ENCODE measurements around the gene L3MBTL2.
"Not testable (repeated sequence)": the region's sequence is repeated elsewhere in the genome, so short reads cannot be mapped to it uniquely, and the experiment has no call there.

L3MBTL2 gene

DNA sequence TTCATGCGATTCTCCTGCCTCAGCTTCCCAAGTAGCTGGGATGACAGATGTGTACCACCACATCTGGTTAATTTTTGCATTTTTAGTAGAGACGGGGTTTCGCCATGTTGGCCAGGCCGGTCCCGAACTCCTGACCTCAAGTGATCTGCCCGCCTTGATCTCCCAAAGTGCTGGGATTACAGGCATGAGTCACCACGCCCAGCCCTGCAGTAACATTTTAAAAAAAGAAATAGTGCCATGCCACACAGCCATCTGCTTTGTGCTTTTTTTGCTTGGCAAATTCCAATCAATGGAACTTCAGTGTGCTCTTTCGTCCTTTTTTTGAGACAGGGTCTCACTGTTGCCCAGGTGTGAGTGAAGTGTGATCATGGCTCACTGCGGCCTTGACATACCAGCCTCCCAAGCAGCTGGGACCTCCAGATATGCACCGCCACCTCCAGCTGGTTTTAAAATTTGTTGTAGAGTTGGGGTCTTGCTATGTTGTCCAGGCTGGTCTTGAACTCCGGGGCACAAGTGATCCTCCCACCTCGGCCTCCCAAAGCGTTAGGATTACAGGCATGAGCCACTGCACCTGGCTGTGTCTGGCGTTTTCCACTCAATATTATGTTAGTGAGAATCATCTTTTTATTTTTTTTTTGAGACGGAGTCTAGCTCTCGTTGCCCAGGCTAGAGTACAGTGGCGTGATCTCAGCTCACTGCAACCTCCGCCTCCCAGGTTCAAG is 37.4 kb downstream of the L3MBTL2 start:
- DNase-seq: no peak

DNA sequence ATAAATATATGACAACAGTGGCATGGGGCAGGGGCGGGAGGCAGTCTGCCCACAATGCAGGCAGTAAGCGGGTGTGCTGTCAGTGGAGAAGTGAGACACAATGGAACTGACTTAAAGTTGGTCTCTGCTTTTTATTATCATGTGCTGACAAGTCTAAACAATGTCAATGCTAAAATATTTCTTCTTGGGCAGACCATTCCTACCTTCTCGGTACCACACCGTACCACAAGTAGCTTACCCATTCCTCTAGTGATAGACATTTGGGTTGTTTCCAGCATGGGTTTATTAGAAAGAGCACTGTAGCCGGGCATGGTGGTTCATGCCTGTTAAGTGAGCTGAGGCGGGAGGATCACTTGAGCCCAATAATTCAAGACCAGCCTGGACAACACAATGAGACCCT is 38.2 kb downstream of the L3MBTL2 start:
- no peak for DNase-seq

DNA sequence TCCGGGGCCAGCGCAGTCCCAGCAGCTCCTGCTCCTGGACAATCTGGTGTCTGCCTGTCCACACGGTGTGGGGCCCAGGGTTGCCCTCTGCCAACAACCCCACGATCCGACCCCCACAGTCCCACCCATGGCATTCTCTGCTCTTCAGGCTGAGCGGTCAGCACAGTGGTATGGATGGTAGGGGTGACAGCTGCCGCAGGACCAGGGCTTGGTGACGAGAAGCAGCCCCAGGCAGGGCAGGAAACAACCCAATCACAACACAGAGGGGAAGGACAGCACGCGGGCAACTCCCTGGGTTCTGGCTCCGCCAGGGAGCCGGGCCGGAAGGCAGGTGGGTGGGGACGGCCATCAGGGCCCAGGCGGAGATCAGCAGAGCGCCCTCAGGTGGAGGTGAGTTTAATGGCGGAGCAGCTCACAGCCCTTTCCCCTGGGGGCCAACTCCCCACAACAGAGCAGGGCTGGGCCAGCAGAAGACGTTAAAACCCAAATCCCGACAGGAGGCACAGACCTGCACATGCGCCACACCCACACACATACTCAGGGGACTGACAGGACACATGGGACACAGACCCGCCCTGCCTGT is 40.9 kb downstream of the L3MBTL2 start:
- DNase-seq: no peak

DNA sequence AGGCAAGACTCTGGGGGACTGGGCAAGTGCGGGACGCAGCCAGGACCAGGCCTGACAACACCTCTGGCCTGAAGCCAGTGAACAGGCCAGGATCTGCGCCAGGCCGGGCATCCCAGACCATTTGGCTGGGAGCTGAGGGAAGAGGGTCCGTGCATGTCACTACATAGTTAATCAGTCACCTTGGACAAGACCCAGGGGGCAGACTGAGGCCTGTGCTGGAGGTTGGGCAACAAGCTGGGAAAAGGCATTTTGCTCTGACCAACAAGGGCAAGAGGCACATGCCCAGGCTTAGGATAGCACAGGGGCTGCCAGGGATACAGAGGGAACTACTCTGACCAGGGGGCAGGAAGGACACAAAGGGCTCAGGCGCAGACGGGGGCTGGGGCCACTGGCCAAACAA is 42.6 kb downstream of the L3MBTL2 start:
- no peak for DNase-seq

DNA sequence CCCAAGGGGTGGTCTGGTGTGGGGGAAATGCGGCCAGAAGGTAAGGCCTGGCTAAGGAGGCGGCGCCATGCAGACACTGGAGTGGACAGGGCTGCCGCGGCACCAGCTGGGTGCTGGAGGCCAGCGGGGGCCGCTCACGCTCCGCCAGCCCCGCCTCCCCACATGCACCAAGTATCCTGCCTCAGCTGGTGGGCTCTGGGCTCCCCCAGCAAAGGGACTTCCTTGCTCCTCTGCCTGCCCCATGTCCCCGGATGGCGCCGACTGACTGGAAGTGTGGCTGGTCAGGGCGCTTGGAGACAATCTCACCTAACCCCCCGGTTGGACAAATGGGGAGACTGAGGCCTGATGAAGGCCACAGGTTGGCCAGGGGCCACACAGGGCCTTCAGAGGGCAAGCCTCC is 43.2 kb downstream of the L3MBTL2 start:
- DNase-seq: no peak

DNA sequence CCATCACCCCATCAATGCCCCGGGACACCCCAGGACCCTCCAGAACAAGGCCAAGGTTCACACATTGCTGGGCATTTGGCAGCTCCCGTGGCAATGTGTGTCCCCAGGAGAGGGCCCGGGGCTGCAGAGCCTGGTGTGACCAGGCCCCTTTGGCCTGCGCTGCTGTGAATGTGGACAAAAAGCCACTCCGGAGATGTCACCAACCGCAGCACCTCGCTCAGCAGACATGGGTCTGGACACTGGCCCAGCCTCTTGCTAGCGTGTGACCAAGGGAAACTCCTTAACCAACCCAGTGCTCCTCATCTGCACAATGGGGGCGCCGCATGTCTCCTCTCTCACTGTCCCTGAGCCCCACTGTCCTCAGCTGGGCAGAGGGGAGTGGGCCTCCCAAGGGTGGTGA is 43.6 kb downstream of the L3MBTL2 start:
- DNase-seq: no peak

DNA sequence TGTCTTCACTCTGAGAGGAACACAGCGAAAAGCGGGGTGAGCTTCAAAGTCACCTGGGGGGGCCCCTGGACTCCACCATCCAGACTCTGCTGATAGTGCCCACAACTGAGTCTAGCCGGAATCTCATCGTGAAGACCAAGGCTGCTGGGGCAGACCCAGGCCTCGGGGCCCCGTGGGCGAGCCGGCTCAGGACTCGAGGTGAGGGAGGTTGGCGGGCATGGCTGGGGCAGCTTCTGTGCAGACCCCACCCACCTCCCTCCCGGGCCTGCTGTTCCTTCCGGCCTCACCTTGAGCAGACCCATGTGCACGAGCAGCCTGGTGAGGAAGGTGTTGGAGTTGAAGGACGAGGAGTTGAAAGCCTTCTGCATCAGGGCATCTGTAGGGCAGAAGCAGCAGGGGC is 44.3 kb downstream of the L3MBTL2 start:
- DNase-seq: no peak

DNA sequence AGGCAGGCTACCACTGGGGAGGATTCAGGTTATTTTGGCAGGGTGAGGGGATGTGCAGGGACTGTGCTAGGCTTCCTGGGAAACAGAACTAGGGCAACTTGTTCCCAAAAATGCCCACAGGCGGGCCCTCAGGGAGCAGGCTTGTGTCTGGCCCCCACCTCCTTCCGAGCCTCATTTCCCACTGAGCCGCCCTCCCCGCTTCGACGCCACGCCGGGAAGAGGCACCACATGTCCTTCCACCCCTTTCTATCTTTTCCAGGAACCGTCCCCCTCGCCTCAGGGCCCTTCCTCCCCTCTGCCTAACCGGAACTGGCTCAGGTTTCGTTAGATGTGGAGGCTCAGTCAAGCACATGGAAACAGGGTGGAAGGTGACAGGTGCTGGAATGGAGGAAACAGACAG is 45.0 kb downstream of the L3MBTL2 start:
- DNase-seq: no peak

DNA sequence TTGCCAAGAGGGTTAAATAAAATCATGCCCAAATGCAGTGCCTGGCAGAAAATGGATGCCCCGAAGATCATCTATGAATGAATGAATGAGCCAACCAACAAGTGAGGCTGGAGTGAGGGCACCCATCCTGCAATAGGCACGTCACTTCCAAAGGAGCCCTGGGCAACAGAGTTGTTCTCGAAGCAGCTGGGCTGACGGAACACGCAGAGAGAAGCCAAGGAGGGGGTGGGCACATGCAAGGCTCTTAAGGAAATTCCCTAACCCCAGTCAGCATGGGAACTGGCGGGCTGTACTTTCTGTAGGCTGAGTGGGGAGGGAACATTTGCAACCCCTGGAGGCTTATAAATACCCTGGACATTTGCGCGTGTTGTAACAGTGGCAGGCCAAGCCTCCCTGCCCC is 47.3 kb downstream of the L3MBTL2 start:
- DNase-seq: no peak

DNA sequence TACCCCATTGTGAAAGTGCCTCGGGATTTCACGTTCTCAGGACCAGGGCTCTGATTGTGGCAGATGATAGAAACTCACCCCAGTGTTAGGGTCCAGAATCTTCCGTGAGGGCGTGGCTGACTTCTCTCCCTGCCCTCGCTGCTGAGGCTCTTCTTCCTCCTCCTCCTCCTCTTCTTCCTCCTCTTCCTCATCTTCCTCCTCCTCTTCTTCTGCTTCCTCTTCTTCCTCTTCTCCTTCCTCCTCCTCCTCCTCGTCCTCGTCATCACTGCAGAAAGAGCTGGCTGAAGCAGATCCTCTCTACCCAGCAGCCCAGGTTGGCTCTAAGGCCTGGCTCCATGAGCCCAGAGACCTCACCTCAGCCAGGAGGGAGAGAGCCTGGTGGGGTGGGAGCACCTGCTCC is 49.1 kb downstream of the L3MBTL2 start:
- no peak for DNase-seq

DNA sequence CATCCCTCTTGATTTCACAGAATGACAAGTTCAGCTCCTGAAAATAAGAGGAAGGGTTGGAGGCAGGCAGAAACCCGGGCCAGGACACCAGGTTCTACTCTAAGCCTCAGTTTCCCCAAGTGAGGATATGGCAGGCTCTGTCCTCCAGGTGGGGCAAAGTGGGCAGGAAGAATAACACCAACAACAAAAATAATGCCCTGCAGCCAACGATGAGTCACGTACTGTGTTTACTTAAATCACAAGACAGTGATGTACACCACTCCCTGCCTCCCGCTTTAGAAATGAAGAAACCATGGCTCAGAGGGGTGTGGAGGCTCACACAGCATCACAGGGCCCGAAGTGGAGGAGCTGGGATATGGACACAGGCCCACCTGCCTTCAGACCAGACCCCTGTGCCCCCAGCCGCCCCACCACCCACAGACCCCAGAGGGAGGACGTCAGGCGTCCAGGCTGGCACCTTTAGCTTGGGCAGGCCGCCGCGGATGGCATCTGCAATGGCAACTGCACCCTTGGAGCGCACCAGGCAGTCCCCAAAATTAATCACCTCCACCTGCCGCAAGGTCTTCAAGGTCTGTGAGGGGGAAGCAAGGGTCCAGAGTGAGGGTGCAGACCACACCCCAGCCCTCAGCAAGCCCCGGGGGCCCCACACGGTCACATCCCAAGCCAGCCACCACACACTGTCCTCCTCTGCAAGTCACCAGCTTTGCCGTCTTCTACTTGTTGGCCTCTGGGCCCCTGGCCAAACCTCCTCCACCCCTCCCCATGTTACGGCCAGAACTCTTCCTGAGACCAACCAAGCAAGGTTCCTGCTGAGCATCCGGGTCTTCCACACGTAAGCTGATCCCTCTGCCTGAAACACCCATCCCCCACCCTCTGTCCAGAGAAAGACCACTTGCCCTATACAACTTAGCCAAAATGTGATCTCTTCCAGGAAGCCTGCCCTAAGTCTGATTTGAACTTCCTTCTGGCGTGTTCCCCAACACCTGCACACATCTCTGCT is 51.4 kb downstream of the L3MBTL2 start:
- DNase-seq: no peak

DNA sequence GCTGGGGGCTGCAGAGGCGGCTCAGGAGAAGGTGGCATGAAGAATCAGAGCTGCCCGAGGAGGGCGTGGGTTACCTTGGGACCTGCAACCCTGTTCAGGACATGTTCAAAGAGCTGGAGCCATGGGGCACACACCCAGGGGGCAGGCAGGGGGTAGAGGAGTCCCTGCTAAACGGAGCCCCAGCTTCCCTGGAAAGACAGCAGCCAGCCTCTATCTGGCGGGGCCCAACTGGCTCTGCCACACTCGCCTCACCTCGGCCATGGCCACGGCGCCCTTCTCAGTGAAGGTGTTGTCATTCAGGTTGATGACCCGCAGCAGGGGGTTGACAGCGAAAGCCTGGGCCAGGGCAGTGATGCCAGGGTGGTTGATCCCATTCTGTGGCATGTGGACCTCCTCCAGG is 52.6 kb downstream of the L3MBTL2 start:
- DNase-seq: no peak

DNA sequence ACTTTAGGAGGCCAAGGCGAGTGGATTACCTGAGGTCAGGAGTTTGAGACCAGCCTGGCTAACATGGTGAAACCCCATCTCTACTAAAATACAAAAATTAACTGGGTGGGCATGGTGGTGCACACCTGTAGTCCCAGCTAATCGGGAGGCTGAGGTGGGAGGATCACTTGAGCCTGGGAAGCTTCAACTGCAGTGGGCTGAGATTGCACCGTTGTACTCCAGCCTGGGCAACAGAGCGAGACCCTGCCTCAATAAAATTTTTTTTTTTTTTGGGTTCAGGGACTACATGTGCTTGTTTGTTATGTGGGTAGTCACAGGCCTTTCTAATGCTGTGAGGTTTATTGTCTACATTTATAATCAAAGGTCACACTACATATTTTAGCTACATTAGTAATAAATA is 54.6 kb downstream of the L3MBTL2 start:
- not testable (repeated sequence) for DNase-seq

DNA sequence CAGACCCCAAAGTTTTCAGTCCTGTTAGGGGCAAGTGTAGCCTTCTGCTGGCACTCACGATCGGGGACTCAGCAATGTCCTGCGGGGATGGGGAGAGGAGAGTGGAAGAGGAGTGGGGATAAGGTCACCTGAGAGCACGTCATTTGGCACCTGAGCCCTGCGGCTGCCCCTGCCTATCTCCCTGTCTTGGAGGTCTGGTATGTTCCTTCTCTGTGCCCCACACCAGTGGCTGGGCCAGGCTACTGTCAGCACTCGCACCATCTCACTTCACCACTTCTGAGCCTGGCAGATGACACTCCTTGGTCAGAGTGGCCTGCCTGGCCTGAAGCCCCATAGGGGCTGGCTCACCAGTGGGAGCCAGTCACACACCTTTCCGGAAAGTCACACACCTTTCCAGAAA is 55.8 kb downstream of the L3MBTL2 start:
- no peak for DNase-seq

DNA sequence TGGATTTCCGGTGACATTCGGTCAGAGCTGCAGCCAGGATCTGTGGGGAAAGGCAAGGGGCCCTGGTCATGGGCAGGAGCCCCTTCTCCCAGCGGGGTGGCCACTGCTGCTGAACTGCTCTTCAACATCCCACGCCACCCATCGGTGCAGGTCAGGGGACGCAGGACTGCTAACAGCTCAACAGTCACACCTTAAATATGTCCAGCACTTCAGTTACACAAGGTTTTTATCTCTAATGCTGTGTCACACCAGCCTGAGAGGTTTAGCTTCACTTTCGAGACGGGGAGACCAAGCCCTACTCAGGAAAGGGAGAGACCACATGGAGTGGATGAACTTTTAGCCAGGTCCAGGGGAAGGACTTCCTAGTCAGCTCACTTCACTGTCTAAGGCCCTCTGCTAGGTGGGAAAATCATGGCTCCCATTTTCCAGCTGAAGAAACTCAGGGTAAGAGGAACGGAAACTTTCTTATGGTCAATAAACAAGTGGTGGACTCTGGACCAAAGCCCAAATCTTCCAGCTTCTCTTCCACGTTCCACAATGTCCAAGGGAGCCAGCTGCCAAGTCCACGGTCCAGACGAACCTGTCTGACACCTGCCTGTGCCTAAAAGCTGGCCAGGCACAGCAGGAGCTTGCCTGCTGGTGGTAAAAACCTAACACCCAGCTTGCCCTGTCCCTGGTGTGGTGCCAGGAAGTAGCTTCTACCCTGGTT is 56.6 kb downstream of the L3MBTL2 start:
- no peak for DNase-seq

DNA sequence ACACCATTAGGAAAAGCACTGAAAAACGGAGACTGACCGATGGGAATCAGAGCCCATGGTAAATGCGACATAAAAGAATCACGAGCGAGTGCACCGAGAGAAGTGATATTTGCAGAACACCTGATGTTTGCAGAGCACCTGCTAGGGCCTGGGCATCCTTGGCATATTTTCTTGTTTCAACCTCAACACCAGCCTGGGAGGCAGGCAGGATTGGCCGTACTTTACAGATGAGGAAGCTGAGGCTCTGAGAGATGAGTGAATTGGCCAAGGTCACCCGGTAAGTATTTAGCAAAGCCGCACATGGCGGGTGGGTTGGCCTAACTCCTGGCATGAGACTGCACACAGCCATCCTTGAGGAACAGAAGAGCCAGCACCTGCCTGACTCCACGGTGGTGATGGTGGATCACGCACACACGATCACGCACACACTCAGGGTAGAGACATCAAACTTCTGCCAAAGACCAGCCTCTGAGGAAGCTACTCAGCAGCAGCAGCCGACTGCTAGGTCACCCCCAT is 57.2 kb downstream of the L3MBTL2 start:
- DNase-seq: no peak

DNA sequence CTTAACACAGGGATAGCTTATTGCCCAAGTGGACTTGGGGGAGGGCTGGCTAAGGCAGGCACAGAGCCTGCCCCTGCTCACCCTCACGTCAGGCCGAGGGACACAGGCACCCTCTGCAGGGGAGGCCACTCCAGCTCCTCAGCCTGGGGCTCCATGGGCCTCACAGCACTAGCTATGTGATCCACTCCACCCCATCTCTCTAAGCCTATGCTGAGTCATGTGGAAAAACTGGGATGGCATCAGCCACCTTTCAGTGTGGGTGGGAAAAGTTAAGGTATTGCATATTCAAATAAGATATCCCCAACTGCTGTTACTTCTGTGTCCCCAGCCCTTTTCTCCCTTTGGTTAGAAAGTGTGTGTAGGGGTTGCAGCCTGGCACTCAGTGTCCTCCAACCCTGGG is 58.6 kb downstream of the L3MBTL2 start:
- no peak for DNase-seq

DNA sequence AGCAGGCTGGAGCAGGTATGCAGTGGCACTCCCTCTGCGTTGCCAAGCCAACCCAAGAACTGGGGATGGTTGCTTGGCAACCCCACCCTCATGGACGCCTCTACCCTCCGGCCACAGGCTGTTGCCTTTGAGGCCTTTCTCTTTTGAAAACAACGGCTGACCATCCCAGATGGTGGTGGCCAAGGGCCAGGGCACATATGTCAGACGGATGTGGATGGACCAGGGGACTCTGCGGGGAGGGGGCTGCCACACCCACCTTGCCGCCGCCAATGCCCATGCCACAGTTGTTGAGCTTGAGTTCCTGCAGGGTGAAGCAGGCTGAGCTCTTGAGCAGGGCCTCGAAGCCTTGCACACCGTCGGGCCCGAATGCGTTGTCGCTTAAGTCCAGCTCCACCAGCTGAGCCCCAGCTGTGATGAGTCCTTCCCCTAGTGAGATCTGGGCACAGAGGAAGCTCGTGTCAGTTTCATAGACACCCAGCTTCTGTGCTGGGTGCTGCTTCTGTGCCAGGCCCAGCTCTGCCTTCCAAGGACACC is 59.4 kb downstream of the L3MBTL2 start:
- DNase-seq: no peak

DNA sequence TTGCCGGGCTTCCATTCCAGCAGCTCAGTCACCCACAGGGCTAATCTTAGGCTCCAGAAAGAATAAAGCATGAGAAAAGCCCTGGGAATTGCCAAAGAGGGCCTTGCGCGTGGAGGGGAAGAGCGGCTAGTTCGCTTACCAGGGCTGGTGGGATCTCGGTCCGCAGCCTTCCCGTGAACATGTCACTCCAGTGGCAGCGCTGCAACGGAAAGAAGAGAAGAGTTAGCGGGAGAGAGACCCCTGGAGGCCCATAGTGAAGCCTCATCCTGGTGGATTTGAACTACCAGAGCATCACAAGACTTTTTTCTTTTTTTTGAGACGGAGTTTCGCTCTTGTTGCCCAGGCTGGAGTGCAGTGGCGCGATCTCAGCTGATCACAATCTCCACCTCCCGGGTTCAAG is 62.8 kb downstream of the L3MBTL2 start:
- DNase-seq: no peak

DNA sequence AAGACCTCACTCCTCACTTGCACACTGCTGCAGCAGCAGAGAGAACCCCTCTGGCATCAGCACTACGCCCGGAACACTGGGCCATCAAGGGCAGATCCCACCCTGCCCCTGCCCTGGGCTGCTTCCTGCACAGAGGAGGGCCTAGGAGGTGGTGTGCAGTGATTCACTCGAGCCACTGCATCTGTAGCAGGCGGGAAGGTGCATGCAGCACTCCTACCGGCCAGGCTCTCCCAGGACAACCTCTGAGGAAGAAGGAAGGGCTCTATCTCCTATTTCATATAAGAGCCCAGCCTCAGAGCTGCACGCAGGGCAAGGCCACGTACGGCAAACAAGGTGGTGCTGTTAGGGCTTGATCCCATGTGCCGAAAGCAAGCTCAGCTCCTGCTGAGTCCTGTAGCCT is 66.7 kb downstream of the L3MBTL2 start:
- DNase-seq: no peak

DNA sequence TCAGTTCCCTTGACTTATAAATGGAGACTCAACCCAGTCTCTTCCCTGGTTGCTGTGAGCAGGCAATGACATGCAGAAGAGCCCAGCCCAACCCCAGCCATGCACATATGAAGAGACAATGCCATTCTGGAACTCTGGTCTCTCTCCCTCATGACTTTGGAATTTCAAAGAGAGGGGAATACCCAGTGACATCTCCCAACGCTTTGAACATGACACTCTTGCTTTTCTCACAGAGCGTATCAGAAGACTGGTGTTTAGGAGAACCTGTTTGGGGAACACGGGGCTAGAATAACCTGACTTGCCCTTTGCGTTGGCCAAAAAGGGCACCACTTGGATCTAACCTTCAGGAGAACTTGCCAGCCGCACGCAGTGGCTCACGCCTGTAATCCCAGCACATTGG is 68.0 kb downstream of the L3MBTL2 start:
- no peak for DNase-seq

DNA sequence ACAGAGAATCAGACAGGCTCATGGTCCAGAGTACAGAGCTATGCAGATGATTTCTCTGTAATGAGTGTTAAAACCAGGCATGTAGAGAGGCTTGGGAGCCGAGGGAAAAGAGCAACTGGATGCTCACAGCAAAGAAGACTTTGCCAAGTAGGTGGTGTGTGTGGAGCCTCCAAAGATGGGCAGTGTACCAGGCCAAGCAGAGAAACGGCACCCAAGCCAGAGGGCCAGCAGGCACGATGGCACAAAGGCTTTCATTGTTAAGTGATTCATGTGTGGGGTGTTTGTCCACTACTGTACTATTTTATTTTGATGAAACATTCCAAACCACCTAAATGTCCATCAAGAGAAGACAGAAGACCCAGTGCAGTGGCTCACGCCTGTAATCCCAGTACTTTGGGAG is 69.7 kb downstream of the L3MBTL2 start:
- DNase-seq: no peak

DNA sequence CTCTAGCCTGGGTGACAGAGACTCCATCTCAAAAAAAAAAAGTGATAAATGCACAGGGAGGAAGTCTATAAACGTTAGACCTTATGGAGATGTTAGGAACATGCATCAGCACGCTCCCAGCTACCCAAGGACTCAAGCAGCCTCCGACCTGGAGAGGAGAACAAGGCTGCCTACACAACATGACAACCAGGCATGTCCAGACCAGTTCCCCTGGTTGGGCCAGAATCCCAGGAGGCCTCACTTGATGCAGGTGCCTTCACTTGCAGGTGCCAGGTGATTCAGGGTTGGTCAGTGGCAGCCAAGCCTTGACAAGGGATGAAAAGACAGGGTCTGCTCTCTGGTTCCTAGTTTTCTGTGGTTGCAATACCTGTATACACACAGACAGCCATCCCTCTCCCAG is 75.0 kb downstream of the L3MBTL2 start:
- DNase-seq: no peak

Data from CD4-positive, alpha-beta T cell treated with Interleukin-4 for 4 hours (primary cell).